H9 (cell line): Measurements from ENCODE around the gene CHPF2. TPM values are rescaled to one million over a fixed set of nuclear protein-coding genes. Genes with fewer than 3 reads are reported as not detected.
A peak's percentile ranks its signal among the peaks of the same experiment; 100 is the strongest.

Source experiments
- DNase-seq: peaks from one replicate; pipeline ENCODE4 v3.0.0-alpha.2; 2017
- H2AFZ ChIP-seq: one replicate; pipeline ENCODE4 v1.6.1; 2013; ENCODE audit warnings: mild to moderate bottlenecking, low read length, control low read depth, moderate library complexity
- H2AK5ac ChIP-seq: 2 replicates; pipeline ENCODE4 v1.6.1; 2013; ENCODE audit warnings: low read length, control low read depth, mixed read lengths; ENCODE audit not compliant: insufficient read length
- H2BK120ac ChIP-seq: one replicate; pipeline ENCODE4 v1.6.1; 2013; ENCODE audit warnings: low read depth, mild to moderate bottlenecking, low read length, control low read depth, inconsistent platforms; ENCODE audit not compliant: poor library complexity, severe bottlenecking
- H2BK12ac ChIP-seq: 2 replicates; pipeline ENCODE4 v1.6.1; 2013; ENCODE audit warnings: low read length, control low read depth, mixed read lengths, low read depth; ENCODE audit not compliant: insufficient read length
- H2BK15ac ChIP-seq: 2 replicates; pipeline ENCODE4 v1.6.1; 2013; ENCODE audit warnings: low read depth, low read length, control low read depth
- H2BK20ac ChIP-seq: one replicate; pipeline ENCODE4 v1.6.1; 2013; ENCODE audit warnings: low read depth, mild to moderate bottlenecking, low read length, control low read depth, inconsistent platforms; ENCODE audit not compliant: poor library complexity, severe bottlenecking
- H2BK5ac ChIP-seq: 2 replicates; pipeline ENCODE4 v1.6.1; 2013; ENCODE audit warnings: low read length, control low read depth, mixed read lengths; ENCODE audit not compliant: insufficient read length
- H3K14ac ChIP-seq: 2 replicates; pipeline ENCODE4 v1.6.1; 2013; ENCODE audit warnings: low read length, control low read depth; ENCODE audit not compliant: insufficient read depth
- H3K18ac ChIP-seq: 2 replicates; pipeline ENCODE4 v1.6.1; 2013; ENCODE audit warnings: low read depth, mild to moderate bottlenecking, mixed read lengths, low read length, control low read depth; ENCODE audit not compliant: insufficient read length
- H3K23ac ChIP-seq: 2 replicates; pipeline ENCODE4 v1.6.1; 2013; ENCODE audit warnings: low read length, control low read depth, mixed read lengths, low read depth; ENCODE audit not compliant: insufficient read length
- H3K23me2 ChIP-seq: 2 replicates; pipeline ENCODE4 v1.6.1; 2013; ENCODE audit warnings: low read depth, mild to moderate bottlenecking, mixed read lengths, low read length, control low read depth; ENCODE audit not compliant: insufficient read length, poor library complexity, severe bottlenecking
- H3K27ac ChIP-seq: 2 replicates; pipeline ENCODE4 v1.5.1; 2013; ENCODE audit warnings: low read length, control low read depth, mixed read lengths, low read depth; ENCODE audit not compliant: insufficient read length
- H3K27me3 ChIP-seq: 2 replicates; pipeline ENCODE4 v1.6.1; 2013; ENCODE audit warnings: low read length, control low read depth, inconsistent platforms; ENCODE audit not compliant: insufficient read depth
- H3K4ac ChIP-seq: 2 replicates; pipeline ENCODE4 v1.6.1; 2013; ENCODE audit warnings: low read depth, mild to moderate bottlenecking, control low read depth, inconsistent platforms, low read length, moderate library complexity
- H3K4me1 ChIP-seq: 2 replicates; pipeline ENCODE4 v1.6.1; 2013; ENCODE audit warnings: low read length, control low read depth, inconsistent platforms; ENCODE audit not compliant: insufficient read depth
- H3K4me2 ChIP-seq: 2 replicates; pipeline ENCODE4 v1.6.1; 2013; ENCODE audit warnings: low read length, control low read depth, mixed read lengths; ENCODE audit not compliant: insufficient read length, insufficient read depth
- H3K56ac ChIP-seq: 2 replicates; pipeline ENCODE4 v1.6.1; 2013; ENCODE audit warnings: low read depth, mild to moderate bottlenecking, mixed read lengths, low read length, control low read depth; ENCODE audit not compliant: insufficient read length
- H3K79me1 ChIP-seq: 2 replicates; pipeline ENCODE4 v1.6.1; 2013; ENCODE audit warnings: low read depth, mild to moderate bottlenecking, moderate library complexity, low read length, control low read depth, inconsistent platforms; ENCODE audit not compliant: insufficient read depth, poor library complexity, severe bottlenecking
- H3K79me2 ChIP-seq: 2 replicates; pipeline ENCODE4 v1.6.1; 2013; ENCODE audit warnings: low read length, control low read depth, inconsistent platforms; ENCODE audit not compliant: insufficient read depth
- H3K9ac ChIP-seq: 2 replicates; pipeline ENCODE4 v1.6.1; 2013; ENCODE audit warnings: low read length, control low read depth, mixed read lengths; ENCODE audit not compliant: insufficient read length; ENCODE audit errors: extremely low read depth
- H3K9me3 ChIP-seq: one replicate; pipeline ENCODE4 v1.6.1; 2013; ENCODE audit warnings: low read depth, low read length, inconsistent platforms; ENCODE audit not compliant: control insufficient read depth
- H3T11ph ChIP-seq: one replicate; pipeline ENCODE4 v1.6.1; 2013; ENCODE audit warnings: mild to moderate bottlenecking, low read length, control low read depth, inconsistent platforms
- H4K20me1 ChIP-seq: one replicate; pipeline ENCODE4 v1.6.1; 2013; ENCODE audit not compliant: control insufficient read depth, insufficient read length, insufficient read depth
- H4K5ac ChIP-seq: 2 replicates; pipeline ENCODE4 v1.6.1; 2013; ENCODE audit warnings: low read depth, mild to moderate bottlenecking, mixed read lengths, low read length, control low read depth; ENCODE audit not compliant: insufficient read length
- H4K8ac ChIP-seq: replicated peaks from 2 replicates; pipeline ENCODE4 v1.6.1; 2013; ENCODE audit warnings: low read length, control low read depth, mixed read lengths, low read depth; ENCODE audit not compliant: insufficient read length
- H4K91ac ChIP-seq: 2 replicates; pipeline ENCODE4 v1.6.1; 2013; ENCODE audit warnings: low read depth, mild to moderate bottlenecking, moderate library complexity, mixed read lengths, low read length, control low read depth; ENCODE audit not compliant: insufficient read length
- H3K27ac Mint-ChIP-seq, 3 experiments: 2 replicates in 2 of 3; 3 replicates in 1 of 3; pipeline ENCODE4 v1.8.0; 2020 to 2021; ENCODE audit warnings: mixed read lengths in 3 of 3, mild to moderate bottlenecking in 1 of 3, moderate library complexity in 1 of 3
- H3K27me3 Mint-ChIP-seq: 2 replicates; pipeline ENCODE4 v1.8.0; 2021; ENCODE audit warnings: low read depth, mild to moderate bottlenecking, moderate library complexity, mixed read lengths
- H3K36me3 Mint-ChIP-seq, 3 experiments: 2 replicates in 2 of 3; 3 replicates in 1 of 3; pipeline ENCODE4 v1.8.0; 2020 to 2021; ENCODE audit warnings: low read depth in 3 of 3, mixed read lengths in 3 of 3; ENCODE audit not compliant: insufficient read depth in 1 of 3
- H3K4me1 Mint-ChIP-seq, 2 experiments: 2 replicates each; pipeline ENCODE4 v1.8.0; 2020; ENCODE audit warnings: mixed read lengths in 2 of 2
- H3K4me3 Mint-ChIP-seq, 2 experiments: 2 replicates in 1 of 2; 3 replicates in 1 of 2; pipeline ENCODE4 v1.8.0; 2020 to 2021; ENCODE audit warnings: mild to moderate bottlenecking in 2 of 2, mixed read lengths in 2 of 2, moderate library complexity in 1 of 2
- H3K9me3 Mint-ChIP-seq, 2 experiments: 2 replicates in 1 of 2; 3 replicates in 1 of 2; pipeline ENCODE4 v1.8.0; 2020; ENCODE audit warnings: mild to moderate bottlenecking in 2 of 2, mixed read lengths in 2 of 2, moderate library complexity in 1 of 2
- CTCF ChIP-seq: fragments of 200-600 bp; sonication (generic); conservative IDR thresholded peaks from 3 replicates; pipeline ENCODE4 v1.8.0; 2021; ENCODE audit warnings: antibody characterized with exemption, mild to moderate bottlenecking
- WGBS: extraction: QIAGEN DNeasy Blood & Tissue Kit; methylation state at CpG from one replicate; pipeline ENCODE4 v1.1.7; 2013; ENCODE audit warnings: missing lambda C conversion rate, low lambda C conversion rate, mixed read lengths; ENCODE audit not compliant: insufficient read length; ENCODE audit errors: extremely low coverage; 5-methylcytosine and 5-hydroxymethylcytosine counted together
- total RNA-seq: library from RNA; stranded (reverse); gene quantifications from 2 replicates; pipeline ENCODE4 v1.2.1, GENCODE V29; 2021

The CHPF2 gene
- total RNA-seq, 1 experiment from 2014 or later, result 25.7 TPM

- Histone ChIP-seq H3K23ac (no peak overlapping the region), H2BK15ac (no peak overlapping the region), H3K14ac (no peak overlapping the region; the same call in 1 of the 2 replicates), H2AK5ac (no peak overlapping the region), H3K4ac (no peak overlapping the region), H2BK5ac (no peak overlapping the region), H3K23me2 (peaks cover 22% of the 10 kb centered on the region), H4K91ac (no peak overlapping the region), H3K27me3 (peaks cover 19% of the 10 kb centered on the region; the same call in 1 of the 2 replicates), H3K79me2 (no peaks in the 10 kb centered on the region), H2BK20ac (no peak overlapping the region), H3K79me1 (no peaks in the 10 kb centered on the region), H3T11ph (no peak overlapping the region), H2BK120ac (no peak overlapping the region), H4K5ac (no peak overlapping the region), H3K27ac (no peak overlapping the region), H3K18ac (no peak overlapping the region), H3K4me2 (peak overlapping the region; percentile 71), H3K9me3 (no peaks in the 10 kb centered on the region), H2BK12ac (no peak overlapping the region), H3K56ac (no peak overlapping the region), H4K20me1 (no peaks in the 10 kb centered on the region), H2AFZ (no peak overlapping the region), H4K8ac (no peak overlapping the region), H3K9ac (no peak overlapping the region), H3K4me1 (peaks cover 7% of the 10 kb centered on the region; the same call in 1 of the 2 replicates)
- Mint-ChIP-seq H3K36me3 (no peaks in the 10 kb centered on the region; a peak in 1 of 7 replicates), H3K4me3 (peak overlapping the region; percentile 58 to 75), H3K27me3 (peaks cover 84% of the 10 kb centered on the region), H3K27ac (no peak overlapping the region), H3K9me3 (no peaks in the 10 kb centered on the region; a peak in 1 of 5 replicates), H3K4me1 (peaks cover 47 to 63% of the 10 kb centered on the region in 2 experiments)
- no CpG with 5 or more reads among the region's 7 CpGs for WGBS
- no peak for DNase-seq
- TF ChIP-seq CTCF, result no peak
These were observed 18.2 kb downstream of the CHPF2 start for GRCh38 chr7:151250181-151251132.
